ENCODE data around the gene GBGT1. TPM values are rescaled to one million over a fixed set of nuclear protein-coding genes. Genes with fewer than 3 reads are reported as not detected.
A peak's percentile ranks its signal among the peaks of the same experiment; 100 is the strongest.

The GBGT1 gene
- total RNA-seq, 4 donors from 2014 or later = 11.3 to 18.0 (median 15.6) TPM

DNA sequence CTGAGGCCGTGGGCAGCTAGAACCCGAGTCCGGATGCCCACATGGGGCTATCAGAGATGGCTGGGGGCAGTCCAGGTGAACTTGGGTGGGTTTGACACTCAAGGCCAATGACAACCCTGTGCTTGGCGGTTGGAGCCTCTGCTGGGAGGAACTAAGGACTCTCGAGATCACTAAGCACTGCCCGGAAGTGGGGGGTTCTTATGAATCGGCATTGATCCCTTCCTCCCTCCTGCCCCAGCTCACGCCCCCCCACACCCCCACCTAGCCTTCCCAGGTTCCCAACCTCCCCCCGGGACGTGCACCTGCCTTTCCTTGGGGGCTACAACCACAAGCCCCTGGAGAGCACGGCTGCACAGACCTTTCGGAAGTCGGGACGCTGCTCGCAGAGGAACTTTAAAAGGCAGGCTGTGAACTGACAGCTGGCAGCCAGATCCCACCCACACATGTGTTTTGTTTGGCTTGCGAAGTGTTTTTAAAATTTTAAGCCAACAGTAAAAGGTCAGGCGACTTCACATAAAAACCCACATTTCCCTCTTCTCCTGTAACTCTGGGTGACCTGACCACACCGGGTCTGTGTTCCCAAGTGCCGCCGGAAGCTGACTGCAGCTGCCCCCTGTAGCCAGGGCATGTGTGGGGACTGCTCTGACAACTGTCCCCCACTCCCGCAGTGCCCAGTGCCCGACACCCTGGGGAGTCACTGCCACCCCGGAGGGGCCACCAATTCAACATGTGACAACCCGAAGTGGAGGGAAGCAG is 37.6 kb downstream of the GBGT1 start:
- Histone ChIP-seq H3K27ac (peak overlapping the region in 3 of 4 donors; percentile 62 to 72 (median 71)), H3K4me3 (peak overlapping the region in 1 of 2 donors; percentile 42), H3K36me3 (peaks cover 0 to 7% of the 10 kb centered on the region in 2 donors), H3K4me1 (peaks cover 0 to 70% (median 24%) of the 10 kb centered on the region in 3 donors), H3K9me3 (no peaks in the 10 kb centered on the region), H3K27me3 (no peaks in the 10 kb centered on the region)
- WGBS, 2 donors (ENCODE audit: low coverage in 1 of 2) = 59% methylated on average over 7 of the region's 24 CpGs; no CpG with 5 or more reads in 1 of the 2 donors
- TF ChIP-seq, protein P1, sequence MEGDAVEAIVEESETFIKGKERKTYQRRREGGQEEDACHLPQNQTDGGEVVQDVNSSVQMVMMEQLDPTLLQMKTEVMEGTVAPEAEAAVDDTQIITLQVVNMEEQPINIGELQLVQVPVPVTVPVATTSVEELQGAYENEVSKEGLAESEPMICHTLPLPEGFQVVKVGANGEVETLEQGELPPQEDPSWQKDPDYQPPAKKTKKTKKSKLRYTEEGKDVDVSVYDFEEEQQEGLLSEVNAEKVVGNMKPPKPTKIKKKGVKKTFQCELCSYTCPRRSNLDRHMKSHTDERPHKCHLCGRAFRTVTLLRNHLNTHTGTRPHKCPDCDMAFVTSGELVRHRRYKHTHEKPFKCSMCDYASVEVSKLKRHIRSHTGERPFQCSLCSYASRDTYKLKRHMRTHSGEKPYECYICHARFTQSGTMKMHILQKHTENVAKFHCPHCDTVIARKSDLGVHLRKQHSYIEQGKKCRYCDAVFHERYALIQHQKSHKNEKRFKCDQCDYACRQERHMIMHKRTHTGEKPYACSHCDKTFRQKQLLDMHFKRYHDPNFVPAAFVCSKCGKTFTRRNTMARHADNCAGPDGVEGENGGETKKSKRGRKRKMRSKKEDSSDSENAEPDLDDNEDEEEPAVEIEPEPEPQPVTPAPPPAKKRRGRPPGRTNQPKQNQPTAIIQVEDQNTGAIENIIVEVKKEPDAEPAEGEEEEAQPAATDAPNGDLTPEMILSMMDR (IDR thresholded peaks at IDR 0.05) = no peak
- TF ChIP-seq POLR2A (IDR thresholded peaks at IDR 0.05) (no peak), EP300 (IDR thresholded peaks at IDR 0.05) (no peak), POLR2AphosphoS5 (IDR thresholded peaks at IDR 0.05) (peak; percentile 40)
- peak; percentile 42 for ATAC-seq

DNA sequence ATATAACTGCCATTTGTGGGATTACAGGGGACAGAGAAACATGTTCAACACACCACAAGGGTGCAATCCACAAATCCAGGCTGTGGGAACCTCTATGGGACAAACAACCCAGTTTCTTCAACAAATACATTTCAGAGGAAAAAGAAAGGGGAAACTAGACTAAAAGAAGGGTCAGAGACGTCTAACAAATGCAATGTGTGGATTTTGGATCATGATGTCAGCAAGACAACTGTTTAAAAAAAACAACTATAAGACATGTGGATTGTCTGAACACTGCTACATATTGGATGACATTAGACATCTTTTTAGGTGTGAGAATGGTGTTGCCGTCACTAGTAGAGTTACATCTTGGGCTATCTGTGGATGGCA is 38.8 kb downstream of the GBGT1 start:
- WGBS, 2 donors (ENCODE audit: low coverage in 1 of 2) = 71% methylated on average over 2 of the region's 2 CpGs
- Histone ChIP-seq H3K4me1 (peaks cover 0 to 75% (median 27%) of the 10 kb centered on the region in 3 donors), H3K27ac (no peak overlapping the region)

DNA sequence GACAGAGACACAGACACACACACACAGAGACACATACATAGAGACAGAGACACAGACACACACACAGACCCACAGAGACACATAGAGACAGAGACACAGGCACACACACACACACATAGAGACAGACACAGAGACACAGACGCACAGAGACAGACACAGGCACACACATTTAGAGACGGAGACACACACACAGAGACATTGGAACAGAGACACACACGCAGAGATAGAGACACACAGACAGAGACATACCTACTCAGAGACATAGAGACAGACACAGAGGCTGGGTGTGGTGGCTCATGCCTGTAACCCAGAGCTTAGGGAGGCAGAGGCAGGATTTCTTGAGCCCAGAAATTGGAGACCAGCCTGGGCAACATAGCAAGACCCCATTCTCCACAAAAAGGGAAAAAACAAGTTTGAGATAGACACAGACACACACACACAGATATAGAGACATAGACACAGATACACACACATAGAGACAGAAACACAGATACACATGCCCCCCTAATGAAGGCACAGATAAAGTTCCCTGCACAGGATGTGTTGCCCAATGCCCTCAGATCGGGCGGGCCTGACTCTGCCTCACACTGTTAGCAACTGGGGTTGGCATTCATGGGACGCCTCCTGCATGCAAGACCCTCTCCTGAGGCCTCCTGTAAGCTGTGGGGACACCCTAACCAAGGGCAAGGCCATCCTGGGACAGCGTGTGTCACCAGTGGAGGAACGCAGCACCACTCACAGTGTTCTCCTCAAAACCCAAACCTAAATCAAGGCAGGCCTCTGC is 39.4 kb downstream of the GBGT1 start:
- no peak overlapping the region for H3K27ac ChIP-seq
- TF ChIP-seq POLR2AphosphoS5 (IDR thresholded peaks at IDR 0.05) (no peak), POLR2A (IDR thresholded peaks at IDR 0.05) (no peak), EP300 (IDR thresholded peaks at IDR 0.05) (no peak)
- TF ChIP-seq, protein P1 (IDR thresholded peaks at IDR 0.05) = no peak
- peaks cover 0 to 7% of the 10 kb centered on the region in 2 donors for H3K36me3 ChIP-seq
- no peaks in the 10 kb centered on the region for H3K27me3 ChIP-seq
- peaks cover 0 to 81% (median 32%) of the 10 kb centered on the region in 3 donors for H3K4me1 ChIP-seq
- WGBS, 2 donors (ENCODE audit: low coverage in 1 of 2) = 86 to 92% methylated on average over 1 to 5 of the region's 8 CpGs
- no peak overlapping the region for H3K4me3 ChIP-seq
- H3K9me3 ChIP-seq = no peaks in the 10 kb centered on the region
- ATAC-seq = no peak

More for the DNA sequence above, 38.8 kb downstream of the GBGT1 start:
- Histone ChIP-seq H3K27me3 (no peaks in the 10 kb centered on the region), H3K9me3 (no peaks in the 10 kb centered on the region), H3K36me3 (peaks cover 0 to 7% of the 10 kb centered on the region in 2 donors), H3K4me3 (no peak overlapping the region)
- ATAC-seq = no peak
- no peak for TF ChIP-seq POLR2A (IDR thresholded peaks at IDR 0.05)

DNA sequence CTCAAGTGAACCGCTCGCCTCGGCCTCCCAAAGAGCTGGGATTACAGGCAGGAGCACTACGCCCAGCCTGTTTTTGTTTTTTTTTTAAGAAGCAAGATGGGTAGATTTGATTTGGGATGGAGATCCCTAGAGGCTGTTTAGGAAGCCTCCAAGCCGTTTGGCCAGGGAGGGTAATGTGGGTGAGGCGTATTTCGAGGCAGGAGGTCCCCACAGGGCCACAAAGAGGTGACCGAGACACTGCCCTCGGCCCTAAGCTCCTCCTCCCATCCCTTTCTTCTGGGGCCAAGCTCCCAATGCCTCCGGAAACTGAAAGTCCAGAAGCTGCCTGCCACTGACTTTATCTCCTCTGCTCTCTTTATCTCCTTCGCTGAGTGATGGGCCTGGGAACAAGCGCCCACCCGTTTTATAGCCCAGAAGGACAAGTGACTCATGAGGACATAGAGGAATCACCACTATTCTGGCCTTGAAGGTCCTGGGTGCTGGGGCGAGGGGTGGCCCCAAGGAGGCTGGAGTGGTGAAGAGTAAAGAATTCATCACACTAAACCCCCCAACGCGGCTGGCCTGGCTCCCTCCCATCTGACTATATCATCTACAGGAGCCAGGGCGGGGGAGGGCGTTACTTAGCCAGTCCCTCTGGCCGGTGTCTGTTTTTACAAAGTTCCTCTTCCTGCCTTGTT is 40.6 kb downstream of the GBGT1 start:
- WGBS, 2 donors (ENCODE audit: low coverage in 1 of 2) = 26% methylated on average over 6 of the region's 19 CpGs; no CpG with 5 or more reads in 1 of the 2 donors
- ATAC-seq = no peak
- H3K4me1 ChIP-seq = peaks cover 0 to 81% (median 45%) of the 10 kb centered on the region in 3 donors
- no peaks in the 10 kb centered on the region for H3K36me3 ChIP-seq
- no peaks in the 10 kb centered on the region for H3K27me3 ChIP-seq
- H3K9me3 ChIP-seq = no peaks in the 10 kb centered on the region
- H3K4me3 ChIP-seq = no peak overlapping the region
- H3K27ac ChIP-seq = peak overlapping the region in 3 of 4 donors; percentile 91 to 94 (median 91)
- TF ChIP-seq POLR2A (IDR thresholded peaks at IDR 0.05) (no peak), EP300 (IDR thresholded peaks at IDR 0.05) (no peak), POLR2AphosphoS5 (IDR thresholded peaks at IDR 0.05) (no peak)
- TF ChIP-seq, protein P1 (IDR thresholded peaks at IDR 0.05) = no peak

DNA sequence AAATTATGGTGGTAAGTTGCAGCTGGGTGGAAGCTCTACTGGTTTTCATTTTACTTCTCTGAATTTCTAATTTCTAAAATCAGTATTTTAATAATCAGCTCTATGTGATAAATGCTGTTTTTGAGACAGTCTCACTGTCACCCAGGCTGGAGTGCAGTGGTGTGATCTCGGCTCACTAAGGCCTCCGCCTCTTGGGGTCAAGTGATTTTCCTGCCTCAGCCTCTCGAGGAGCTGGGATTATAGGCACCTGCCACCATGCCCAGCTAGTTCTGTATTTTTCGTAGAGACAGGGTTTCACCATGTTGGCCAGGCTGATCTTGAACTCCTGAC is 41.1 kb downstream of the GBGT1 start:
- Histone ChIP-seq H3K9me3 (no peaks in the 10 kb centered on the region), H3K4me1 (peaks cover 0 to 81% (median 48%) of the 10 kb centered on the region in 3 donors), H3K36me3 (no peaks in the 10 kb centered on the region), H3K4me3 (no peak overlapping the region), H3K27ac (peak overlapping the region in 3 of 4 donors; percentile 91 to 94 (median 91)), H3K27me3 (no peaks in the 10 kb centered on the region)
- WGBS, 2 donors (ENCODE audit: low coverage in 1 of 2) = 67 to 86% methylated on average over 2 to 4 of the region's 4 CpGs
- TF ChIP-seq POLR2A (IDR thresholded peaks at IDR 0.05) (no peak), POLR2AphosphoS5 (IDR thresholded peaks at IDR 0.05) (no peak), EP300 (IDR thresholded peaks at IDR 0.05) (no peak)
- TF ChIP-seq, protein P1 (IDR thresholded peaks at IDR 0.05) = no peak
- no peak for ATAC-seq

Data from gastroesophageal sphincter (tissue), 4 donors.